H1 (cell line): ENCODE data around the gene PTPRC. TPM values are rescaled to one million over a fixed set of nuclear protein-coding genes. Genes with fewer than 3 reads are reported as not detected.

Experiments used
- CTCF ChIA-PET: fragments of 300-600 bp; sonication (Branson Sonifier 250); formaldehyde crosslinking; loops from one replicate; lab custom pipeline; 2021; ENCODE audit not compliant: partially characterized antibody; lab: Charles Lee
- POLR2A ChIA-PET: fragments of 300-600 bp; sonication (Branson Sonifier 250); formaldehyde crosslinking; loops from one replicate; lab custom pipeline; 2021; ENCODE audit warnings: inconsistent platforms; ENCODE audit not compliant: partially characterized antibody; lab: Charles Lee
- DNase-seq, 2 experiments: peaks; one replicate each; pipeline versions ENCODE4 v3.0.0 to v3.0.0-alpha.2; 2010 to 2022; ENCODE audit warnings: low spot score in 2 of 2, low read depth in 1 of 2, mixed read lengths in 1 of 2
- FAIRE-seq: peaks from 2 replicates; lab custom pipeline; 2011; peaks lifted over from hg19 to GRCh38; lab: Jason Lieb, UNC
- H2AFZ ChIP-seq: 2 replicates; pipeline ENCODE4 v1.8.1; 2012; ENCODE audit warnings: low read length, inconsistent platforms
- H2AK5ac ChIP-seq: 2 replicates; pipeline ENCODE4 v1.6.1; 2013; ENCODE audit warnings: low read depth, low read length
- H2BK120ac ChIP-seq: replicated peaks from 2 replicates; pipeline ENCODE3; 2013; ENCODE audit warnings: low read depth, low read length, inconsistent platforms
- H2BK12ac ChIP-seq: 2 replicates; pipeline ENCODE4 v1.6.1; 2013; ENCODE audit warnings: low read depth, low read length
- H2BK15ac ChIP-seq: 2 replicates; pipeline ENCODE4 v1.6.1; 2013; ENCODE audit warnings: low read length
- H2BK20ac ChIP-seq: 2 replicates; pipeline ENCODE4 v1.6.1; 2013; ENCODE audit warnings: low read length
- H2BK5ac ChIP-seq: 2 replicates; pipeline ENCODE4 v1.6.1; 2013; ENCODE audit warnings: low read depth, low read length
- H3K14ac ChIP-seq: 2 replicates; pipeline ENCODE4 v1.6.1; 2013; ENCODE audit warnings: inconsistent platforms; ENCODE audit not compliant: insufficient read length
- H3K18ac ChIP-seq: 2 replicates; pipeline ENCODE4 v1.6.1; 2013; ENCODE audit warnings: low read length; ENCODE audit errors: extremely low read depth
- H3K23ac ChIP-seq: 2 replicates; pipeline ENCODE4 v1.6.1; 2013; ENCODE audit warnings: inconsistent platforms; ENCODE audit not compliant: insufficient read length
- H3K23me2 ChIP-seq: 2 replicates; pipeline ENCODE4 v1.6.1; 2013; ENCODE audit warnings: low read depth, low read length
- H3K27ac ChIP-seq: 2 replicates; pipeline ENCODE4 v1.6.1; 2011; ENCODE audit warnings: low read depth, low read length, inconsistent platforms
- H3K27me3 ChIP-seq, 4 experiments: replicated peaks in 1 of 4; 1 replicate in 1 of 4; 2 replicates in 3 of 4; pipeline versions ENCODE4 v1.6.1 to v1.8.1; 2011 to 2013; ENCODE audit warnings: low read length in 3 of 4, mild to moderate bottlenecking in 3 of 4, inconsistent platforms in 2 of 4, mixed read lengths in 2 of 4, moderate library complexity in 1 of 4; ENCODE audit not compliant: control insufficient read depth in 3 of 4, insufficient read depth in 3 of 4; ENCODE audit errors: extremely low read depth in 1 of 4
- H3K36me3 ChIP-seq, 4 experiments: 2 replicates each; pipeline versions ENCODE4 v1.6.1 to v1.8.1; 2011 to 2013; ENCODE audit warnings: mild to moderate bottlenecking in 4 of 4, low read length in 3 of 4, moderate library complexity in 2 of 4, control low read depth in 1 of 4, inconsistent platforms in 1 of 4; ENCODE audit not compliant: insufficient read depth in 4 of 4, control insufficient read depth in 2 of 4
- H3K4ac ChIP-seq: replicated peaks from 2 replicates; pipeline ENCODE3; 2013; ENCODE audit warnings: low read length, low read depth, mixed read lengths, inconsistent platforms; ENCODE audit not compliant: insufficient read length
- H3K4me1 ChIP-seq, 4 experiments: replicated peaks in 1 of 4; 1 replicate in 1 of 4; 2 replicates in 3 of 4; pipeline versions ENCODE4 v1.6.1 to v1.8.1; 2011 to 2013; ENCODE audit warnings: low read length in 3 of 4, inconsistent platforms in 2 of 4, mixed read lengths in 1 of 4; ENCODE audit not compliant: insufficient read depth in 4 of 4, control insufficient read depth in 3 of 4
- H3K4me2 ChIP-seq, 2 experiments: 2 replicates each; pipeline versions ENCODE4 v1.6.1 to v1.8.1; 2011 to 2013; ENCODE audit warnings: low read depth in 2 of 2, low read length in 2 of 2, control low read depth in 1 of 2, inconsistent platforms in 1 of 2, mild to moderate bottlenecking in 1 of 2; ENCODE audit not compliant: insufficient read depth in 1 of 2
- H3K4me3 ChIP-seq, 4 experiments: fragments of 200-600, 300-600 bp in 1 of 4; sonication (generic), shearing (Covaris generic), sonication (Bioruptor Twin) in 1 of 4; 2 replicates each; pipeline versions ENCODE4 v1.5.1 to v1.8.1; 2011 to 2016; ENCODE audit warnings: low read length in 4 of 4, low read depth in 3 of 4, control low read depth in 2 of 4, inconsistent platforms in 2 of 4, mild to moderate bottlenecking in 2 of 4, mixed read lengths in 1 of 4, moderate library complexity in 1 of 4; ENCODE audit not compliant: insufficient read depth in 2 of 4; ENCODE audit errors: extremely low read depth in 1 of 4
- H3K56ac ChIP-seq: replicated peaks from 2 replicates; pipeline ENCODE3; 2013; ENCODE audit warnings: low read depth, mild to moderate bottlenecking, mixed read lengths, low read length, inconsistent platforms; ENCODE audit not compliant: insufficient read length
- H3K79me1 ChIP-seq: 2 replicates; pipeline ENCODE4 v1.6.1; 2013; ENCODE audit warnings: low read depth, low read length, control low read depth
- H3K79me2 ChIP-seq, 2 experiments: 2 replicates each; pipeline versions ENCODE4 v1.6.1 to v1.8.1; 2012 to 2013; ENCODE audit warnings: low read length in 2 of 2, mild to moderate bottlenecking in 2 of 2, inconsistent platforms in 1 of 2; ENCODE audit not compliant: insufficient read depth in 2 of 2, control insufficient read depth in 1 of 2
- H3K9ac ChIP-seq, 4 experiments: replicated peaks in 1 of 4; 1 replicate in 1 of 4; 2 replicates in 3 of 4; pipeline versions ENCODE4 v1.6.1 to v1.8.1; 2011 to 2013; ENCODE audit warnings: low read depth in 3 of 4, low read length in 3 of 4, control low read depth in 2 of 4, mild to moderate bottlenecking in 2 of 4, moderate library complexity in 2 of 4, inconsistent platforms in 1 of 4; ENCODE audit errors: extremely low read depth in 1 of 4
- H3K9me3 ChIP-seq, 2 experiments: 2 replicates each; pipeline versions ENCODE4 v1.6.1 to v1.8.1; 2012 to 2013; ENCODE audit warnings: mild to moderate bottlenecking in 2 of 2, moderate library complexity in 2 of 2, control low read depth in 1 of 2, inconsistent platforms in 1 of 2, low read depth in 1 of 2, low read length in 1 of 2, mixed read lengths in 1 of 2; ENCODE audit not compliant: insufficient read depth in 2 of 2
- H4K20me1 ChIP-seq, 2 experiments: replicated peaks in 1 of 2; 2 replicates each; pipeline versions ENCODE3 to v1.8.1; 2011 to 2013; ENCODE audit warnings: inconsistent platforms in 2 of 2, low read length in 2 of 2, mild to moderate bottlenecking in 1 of 2; ENCODE audit not compliant: insufficient read depth in 2 of 2, control insufficient read depth in 1 of 2
- H4K5ac ChIP-seq: 2 replicates; pipeline ENCODE4 v1.6.1; 2013; ENCODE audit warnings: low read length, low read depth, mixed read lengths, inconsistent platforms; ENCODE audit not compliant: insufficient read length
- H4K8ac ChIP-seq: 2 replicates; pipeline ENCODE4 v1.8.0; 2013; ENCODE audit warnings: mild to moderate bottlenecking, moderate library complexity, low read length, inconsistent platforms; ENCODE audit not compliant: insufficient read depth; ENCODE audit errors: extremely low read depth
- H4K91ac ChIP-seq: replicated peaks from 2 replicates; pipeline ENCODE3; 2013; ENCODE audit warnings: low read length, mixed read lengths, inconsistent platforms; ENCODE audit not compliant: insufficient read length
- BRCA1 ChIP-seq: IDR thresholded peaks from 2 replicates; pipeline ENCODE4 v1.6.1; 2012; ENCODE audit warnings: low read depth, low read length, improper control_type of control experiment
- CTBP2 ChIP-seq: IDR thresholded peaks from 2 replicates; pipeline ENCODE4 v1.7.0; 2011; ENCODE audit warnings: borderline replicate concordance, mild to moderate bottlenecking, moderate library complexity, mixed read lengths, low read length; ENCODE audit not compliant: insufficient read depth, insufficient read length
- EZH2 ChIP-seq: fragments of 200-600 bp; sonication (generic); IDR thresholded peaks from 2 replicates; pipeline ENCODE4 v1.7.1; 2012; ENCODE audit warnings: low read depth, mild to moderate bottlenecking, moderate library complexity, low read length, inconsistent platforms; ENCODE audit not compliant: severe bottlenecking
- HDAC2 ChIP-seq, 2 experiments: fragments of 300-600 bp in 1 of 2; sonication (generic) in 1 of 2; IDR thresholded peaks; 2 replicates each; pipeline ENCODE4 v1.6.1; 2011 to 2012; ENCODE audit warnings: low read depth in 2 of 2, low read length in 2 of 2, mild to moderate bottlenecking in 2 of 2, moderate library complexity in 2 of 2, borderline replicate concordance in 1 of 2, inconsistent platforms in 1 of 2
- NANOG ChIP-seq: IDR thresholded peaks from 2 replicates; pipeline ENCODE4 v1.6.1; 2011; ENCODE audit warnings: low read length, low read depth, mild to moderate bottlenecking, inconsistent platforms; ENCODE audit not compliant: insufficient read depth, poor library complexity, severe bottlenecking
- RBBP5 ChIP-seq: IDR thresholded peaks from 2 replicates; pipeline ENCODE4 v1.7.1; 2012; ENCODE audit warnings: low read depth, mild to moderate bottlenecking, inconsistent platforms, low read length, moderate library complexity, borderline replicate concordance
- RXRA ChIP-seq: IDR thresholded peaks from 2 replicates; pipeline ENCODE4 v1.6.1; 2011; ENCODE audit warnings: low read depth, mild to moderate bottlenecking, low read length, moderate library complexity; ENCODE audit not compliant: insufficient read depth
- SP2 ChIP-seq: IDR thresholded peaks from 2 replicates; pipeline ENCODE4 v1.6.1; 2012; ENCODE audit warnings: mild to moderate bottlenecking, low read length, inconsistent platforms
- TAF1 ChIP-seq: IDR thresholded peaks from 2 replicates; pipeline ENCODE4 v1.6.1; 2011; ENCODE audit warnings: mild to moderate bottlenecking, low read depth, low read length
- WGBS, 2 experiments: shearing (Covaris generic) in 1 of 2; methylation state at CpG; one replicate each; pipeline versions ENCODE4 v1.1.6 to v1.1.7; 2013 to 2015; ENCODE audit warnings: low lambda C conversion rate in 2 of 2, mixed read lengths in 2 of 2, inconsistent platforms in 1 of 2, low coverage in 1 of 2, missing lambda C conversion rate in 1 of 2; ENCODE audit not compliant: insufficient replicate concordance in 2 of 2, insufficient coverage in 1 of 2, insufficient read length in 1 of 2; ENCODE audit errors: extremely low coverage in 1 of 2, missing lambda C conversion rate in 1 of 2; 5-methylcytosine and 5-hydroxymethylcytosine counted together
- polyA plus RNA-seq, 7 experiments: library from polyadenylated mRNA; depleted of rRNA in 3 of 7; stranded (reverse) in 5 of 7; unstranded in 2 of 7; fragments of >200 nt in 5 of 7; fragments of 200-250 nt in 2 of 7; gene quantifications; 1 replicate in 5 of 7; 2 replicates in 1 of 7; 4 replicates in 1 of 7; pipeline versions ENCODE4 v1.2.1 to v1.2.3, GENCODE V29; 2011 to 2013; ENCODE audit warnings: missing spikeins in 2 of 7, mixed read lengths in 2 of 7
- total RNA-seq: library from RNA; stranded (reverse); fragmentation: NEBNext Ultra II Directional; extraction: Animal tissue kit (Norgen Biotek cat#: 25700); gene quantifications from 2 replicates; pipeline ENCODE4 v1.2.1, GENCODE V29; 2021
- TF ChIP-seq, protein P1 (sequence below): IDR thresholded peaks from 2 replicates; pipeline ENCODE4 v1.6.1; 2011; ENCODE audit warnings: low read depth, mild to moderate bottlenecking, low read length; ENCODE audit not compliant: insufficient read depth

The PTPRC gene
- total and polyA plus RNA-seq, 2 of the 8 experiments (the other 6 are each of a cell fraction or from before 2014, with no cell fraction given): 0.05 TPM; not detected in 1

- H3K56ac ChIP-seq: no peak overlapping the region
- no peak overlapping the region for H2AK5ac ChIP-seq
- no peaks in the 10 kb centered on the region for H3K79me1 ChIP-seq
- H2AFZ ChIP-seq: no peak overlapping the region
- H2BK15ac ChIP-seq: no peak overlapping the region
- FAIRE-seq (no peak), DNase-seq (no peak)
- no peaks in the 10 kb centered on the region for H3K27me3 ChIP-seq
- WGBS, 2 experiments: 94% methylated on average over 1 of the region's 1 CpG; no CpG with 5 or more reads in 1 of the 2 experiments
- no peak overlapping the region for H4K5ac ChIP-seq
- no peak overlapping the region for H3K14ac ChIP-seq
- ChIA-PET CTCF (no interaction called here), POLR2A (no interaction called here)
- H3K18ac ChIP-seq: no peak overlapping the region
- no peak overlapping the region for H4K91ac ChIP-seq
- no peak overlapping the region for H3K23ac ChIP-seq
- H3K4me1 ChIP-seq: no peaks in the 10 kb centered on the region
- H3K27ac ChIP-seq: no peak overlapping the region
- no peak overlapping the region for H3K4ac ChIP-seq
- H3K4me3 ChIP-seq: no peak overlapping the region
- H3K9ac ChIP-seq: no peak overlapping the region
- H3K23me2 ChIP-seq: no peaks in the 10 kb centered on the region
- H2BK5ac ChIP-seq: no peak overlapping the region
- TF ChIP-seq TAF1 (no peak), RXRA (no peak), RBBP5 (no peak), BRCA1 (no peak), HDAC2 (IDR thresholded peaks at IDR 0.05; ENCODE audit: borderline replicate concordance in 1 of 2, low read depth in 2 of 2, low read length in 2 of 2) (no peak), SP2 (no peak), EZH2 (no peak), NANOG (no peak), CTBP2 (no peak)
- TF ChIP-seq, protein P1, sequence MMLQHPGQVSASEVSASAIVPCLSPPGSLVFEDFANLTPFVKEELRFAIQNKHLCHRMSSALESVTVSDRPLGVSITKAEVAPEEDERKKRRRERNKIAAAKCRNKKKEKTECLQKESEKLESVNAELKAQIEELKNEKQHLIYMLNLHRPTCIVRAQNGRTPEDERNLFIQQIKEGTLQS: no peak
- no peak overlapping the region for H3K4me2 ChIP-seq
- no peak overlapping the region for H2BK12ac ChIP-seq
- no peak overlapping the region for H4K8ac ChIP-seq
- no peak overlapping the region for H2BK20ac ChIP-seq
- no peaks in the 10 kb centered on the region for H3K79me2 ChIP-seq
- no peaks in the 10 kb centered on the region for H3K9me3 ChIP-seq
- H3K36me3 ChIP-seq: no peaks in the 10 kb centered on the region
- no peaks in the 10 kb centered on the region for H4K20me1 ChIP-seq
- no peak overlapping the region for H2BK120ac ChIP-seq
Measured at GRCh38 chr1:198647055-198647454, 8.2 kb downstream of the PTPRC start.
